K562 (cell line): ENCODE results near the gene DNAJB12. TPM values are rescaled to one million over a fixed set of nuclear protein-coding genes. Genes with fewer than 3 reads are reported as not detected.

Source experiments
- EGR1 ChIP-seq: fragments of 450-650 bp; conservative IDR thresholded peaks from 2 replicates; pipeline ENCODE4 v1.6.1; 2017; ENCODE audit warnings: mild to moderate bottlenecking
- HCFC1 ChIP-seq: IDR thresholded peaks from 2 replicates; pipeline ENCODE4 v1.6.1; 2012; ENCODE audit warnings: low read depth, low read length, improper control_type of control experiment
- NFE2L1 ChIP-seq: fragments of 450-650 bp; IDR thresholded peaks from 2 replicates; pipeline ENCODE4 v1.6.1; 2016; ENCODE audit warnings: missing genetic modification characterization, low read depth, mild to moderate bottlenecking, missing compliant biosample characterization, moderate library complexity, borderline replicate concordance
- NFXL1 ChIP-seq: fragments of 450-650 bp; formaldehyde crosslinking; IDR thresholded peaks from 2 replicates; pipeline ENCODE4 v1.4.0; 2021; ENCODE audit warnings: mild to moderate bottlenecking
- NR2C1 ChIP-seq, 2 experiments: fragments of 450-650 bp; IDR thresholded peaks; 2 replicates each; pipeline ENCODE4 v1.6.1; 2017; ENCODE audit warnings: mild to moderate bottlenecking in 2 of 2, antibody characterized with exemption in 1 of 2, inconsistent platforms in 1 of 2, missing compliant biosample characterization in 1 of 2, missing genetic modification characterization in 1 of 2
- NR3C1 ChIP-seq: sonication (generic); formaldehyde crosslinking; IDR thresholded peaks from 2 replicates; pipeline ENCODE4 v1.8.1; 2022; ENCODE audit warnings: missing genetic modification reagents
- POLR3A ChIP-seq: IDR thresholded peaks from 2 replicates; pipeline ENCODE4 v1.6.1; 2011; ENCODE audit warnings: borderline replicate concordance, mild to moderate bottlenecking, moderate library complexity; ENCODE audit not compliant: insufficient read length, insufficient read depth; ENCODE audit errors: extremely low read depth
- SUPT5H ChIP-seq: fragments of 450-650 bp; IDR thresholded peaks from 2 replicates; pipeline ENCODE4 v1.6.1; 2016
- TAF1 ChIP-seq: IDR thresholded peaks from 2 replicates; pipeline ENCODE4 v1.6.1; 2011; ENCODE audit warnings: mild to moderate bottlenecking, low read length, moderate library complexity; ENCODE audit not compliant: insufficient read depth, control insufficient read depth, severe bottlenecking; ENCODE audit errors: extremely low read depth
- XRCC3 ChIP-seq: fragments of 450-650 bp; IDR thresholded peaks from 2 replicates; pipeline ENCODE4 v1.6.1; 2017; ENCODE audit warnings: mild to moderate bottlenecking, moderate library complexity
- YBX1 ChIP-seq: fragments of 450-650 bp; IDR thresholded peaks from 2 replicates; pipeline ENCODE4 v1.7.1; 2016; ENCODE audit warnings: mild to moderate bottlenecking
- ZNF143 ChIP-seq: sonication (generic); formaldehyde crosslinking; IDR thresholded peaks from 2 replicates; pipeline ENCODE4 v1.9.0; 2022; ENCODE audit warnings: mild to moderate bottlenecking, missing genetic modification reagents
- ZNF197 ChIP-seq: fragments of 200-800 bp; sonication (Bioruptor generic); IDR thresholded peaks from 2 replicates; pipeline ENCODE4 v1.6.1; 2016; ENCODE audit warnings: low read depth, missing genetic modification characterization, missing compliant biosample characterization
- ZNF57 ChIP-seq: fragments of 450-650 bp; formaldehyde crosslinking; IDR thresholded peaks from 2 replicates; pipeline ENCODE4 v1.4.0; 2020; ENCODE audit warnings: mild to moderate bottlenecking, moderate library complexity
- polyA plus RNA-seq, 8 experiments: library from polyadenylated mRNA; depleted of rRNA in 4 of 8; stranded (reverse) in 5 of 8; unstranded in 3 of 8; fragments of >200 nt; fragmentation: Nextera tagmentation in 2 of 8; fragmentation: Illumina TruSeq in 1 of 8; extraction: Ambion mirVana in 2 of 8; extraction: Trizol in 1 of 8; gene quantifications; 2 replicates each; pipeline versions ENCODE4 v1.2.1 to v1.2.3, GENCODE V29; 2011 to 2014; ENCODE audit warnings: inconsistent platforms in 1 of 8, missing spikeins in 1 of 8
- total RNA-seq, 7 experiments: library from RNA; depleted of rRNA in 6 of 7; stranded (reverse); fragments of >200 nt in 6 of 7; fragmentation: Illumina TruSeq in 2 of 7; extraction: Trizol in 2 of 7; gene quantifications; 2 replicates each; pipeline versions ENCODE4 v1.2.1 to v1.2.3, GENCODE V29; 2011 to 2021; ENCODE audit warnings: low replicate concordance in 1 of 7
- TF ChIP-seq, protein P1 (sequence below): fragments of 450-650 bp; formaldehyde crosslinking; IDR thresholded peaks from 2 replicates; pipeline ENCODE4 v1.4.0; 2022; ENCODE audit warnings: mild to moderate bottlenecking, moderate library complexity
- TF ChIP-seq, protein P2 (sequence below): fragments of 450-650 bp; formaldehyde crosslinking; IDR thresholded peaks from 2 replicates; pipeline ENCODE4 v1.4.0; 2020; ENCODE audit warnings: mild to moderate bottlenecking
- TF ChIP-seq, protein P3 (sequence below), 2 experiments: fragments of 450-650 bp; conservative IDR thresholded peaks; 2 replicates each; pipeline ENCODE4 v1.6.1; 2017; ENCODE audit warnings: mild to moderate bottlenecking in 2 of 2, moderate library complexity in 2 of 2
- TF ChIP-seq, protein P4 (sequence below): fragments of 250-450 bp; sonication (Bioruptor Pico); IDR thresholded peaks from 2 replicates; pipeline ENCODE4 v1.8.0; 2022; ENCODE audit warnings: inconsistent platforms

The DNAJB12 gene
- total and polyA plus RNA-seq, 9 of the 15 experiments (the other 6 are each of a cell fraction or from before 2014, with no cell fraction given): 3.5 to 31.5 (median 20.3) TPM

DNA sequence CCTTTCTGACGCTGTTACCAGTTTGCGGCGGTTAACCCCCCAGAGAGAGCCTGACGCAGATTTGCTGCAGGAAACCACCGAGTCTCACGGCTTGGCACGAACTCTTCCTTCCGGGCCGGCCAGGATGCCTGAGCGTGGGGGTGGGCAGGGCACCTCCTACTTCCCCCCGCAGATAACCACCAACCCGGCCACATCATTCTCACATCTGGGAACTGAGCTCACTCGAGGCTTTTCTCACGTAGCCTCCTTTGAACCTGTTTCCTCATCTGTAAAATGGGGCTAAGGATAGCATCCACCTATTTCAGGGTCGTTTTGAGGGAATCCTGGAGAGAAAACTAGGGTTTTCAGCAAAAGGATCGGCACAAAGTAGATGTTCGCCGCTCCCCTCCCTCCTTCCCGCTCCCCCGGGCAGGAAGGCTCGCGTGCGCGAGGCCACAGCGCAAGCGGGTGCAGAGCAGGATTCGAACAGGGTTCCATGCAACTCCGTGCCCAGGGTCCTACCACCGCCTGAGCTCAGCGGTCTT, 57.4 kb downstream of the DNAJB12 start (continued):
- TF ChIP-seq ZNF197 (CRISPR knock-in tag) (no peak), YBX1 (no peak), TAF1 (no peak), POLR3A (no peak), NFE2L1 (tag) (no peak), HCFC1 (no peak), EGR1 (peak; percentile 91), NR3C1 (CRISPR knock-in tag) (no peak; the same call in 1 of the 2 replicates), NR2C1 (IDR thresholded peaks at IDR 0.05) (no peak), NR2C1 (tag; IDR thresholded peaks at IDR 0.05) (peak; percentile 33; the same call in 1 of the 2 replicates), ZNF143 (CRISPR knock-in tag) (peak; percentile 6; the same call in 1 of the 2 replicates), XRCC3 (no peak), NFXL1 (CRISPR knock-in tag) (peak; percentile 75; the same call in 1 of the 2 replicates), ZNF57 (CRISPR knock-in tag) (no peak), SUPT5H (peak; percentile 81)
- TF ChIP-seq, protein P1, sequence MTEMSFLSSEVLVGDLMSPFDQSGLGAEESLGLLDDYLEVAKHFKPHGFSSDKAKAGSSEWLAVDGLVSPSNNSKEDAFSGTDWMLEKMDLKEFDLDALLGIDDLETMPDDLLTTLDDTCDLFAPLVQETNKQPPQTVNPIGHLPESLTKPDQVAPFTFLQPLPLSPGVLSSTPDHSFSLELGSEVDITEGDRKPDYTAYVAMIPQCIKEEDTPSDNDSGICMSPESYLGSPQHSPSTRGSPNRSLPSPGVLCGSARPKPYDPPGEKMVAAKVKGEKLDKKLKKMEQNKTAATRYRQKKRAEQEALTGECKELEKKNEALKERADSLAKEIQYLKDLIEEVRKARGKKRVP (CRISPR knock-in tag): peak; percentile 71; the same call in 1 of the 2 replicates
- TF ChIP-seq, protein P2, sequence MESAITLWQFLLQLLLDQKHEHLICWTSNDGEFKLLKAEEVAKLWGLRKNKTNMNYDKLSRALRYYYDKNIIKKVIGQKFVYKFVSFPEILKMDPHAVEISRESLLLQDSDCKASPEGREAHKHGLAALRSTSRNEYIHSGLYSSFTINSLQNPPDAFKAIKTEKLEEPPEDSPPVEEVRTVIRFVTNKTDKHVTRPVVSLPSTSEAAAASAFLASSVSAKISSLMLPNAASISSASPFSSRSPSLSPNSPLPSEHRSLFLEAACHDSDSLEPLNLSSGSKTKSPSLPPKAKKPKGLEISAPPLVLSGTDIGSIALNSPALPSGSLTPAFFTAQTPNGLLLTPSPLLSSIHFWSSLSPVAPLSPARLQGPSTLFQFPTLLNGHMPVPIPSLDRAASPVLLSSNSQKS (CRISPR knock-in tag): no peak
- TF ChIP-seq, protein P3, sequence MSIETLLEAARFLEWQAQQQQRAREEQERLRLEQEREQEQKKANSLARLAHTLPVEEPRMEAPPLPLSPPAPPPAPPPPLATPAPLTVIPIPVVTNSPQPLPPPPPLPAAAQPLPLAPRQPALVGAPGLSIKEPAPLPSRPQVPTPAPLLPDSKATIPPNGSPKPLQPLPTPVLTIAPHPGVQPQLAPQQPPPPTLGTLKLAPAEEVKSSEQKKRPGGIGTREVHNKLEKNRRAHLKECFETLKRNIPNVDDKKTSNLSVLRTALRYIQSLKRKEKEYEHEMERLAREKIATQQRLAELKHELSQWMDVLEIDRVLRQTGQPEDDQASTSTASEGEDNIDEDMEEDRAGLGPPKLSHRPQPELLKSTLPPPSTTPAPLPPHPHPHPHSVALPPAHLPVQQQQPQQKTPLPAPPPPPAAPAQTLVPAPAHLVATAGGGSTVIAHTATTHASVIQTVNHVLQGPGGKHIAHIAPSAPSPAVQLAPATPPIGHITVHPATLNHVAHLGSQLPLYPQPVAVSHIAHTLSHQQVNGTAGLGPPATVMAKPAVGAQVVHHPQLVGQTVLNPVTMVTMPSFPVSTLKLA (conservative IDR thresholded peaks at IDR 0.05): no peak; a peak in 1 of 4 replicates
- TF ChIP-seq, protein P4, sequence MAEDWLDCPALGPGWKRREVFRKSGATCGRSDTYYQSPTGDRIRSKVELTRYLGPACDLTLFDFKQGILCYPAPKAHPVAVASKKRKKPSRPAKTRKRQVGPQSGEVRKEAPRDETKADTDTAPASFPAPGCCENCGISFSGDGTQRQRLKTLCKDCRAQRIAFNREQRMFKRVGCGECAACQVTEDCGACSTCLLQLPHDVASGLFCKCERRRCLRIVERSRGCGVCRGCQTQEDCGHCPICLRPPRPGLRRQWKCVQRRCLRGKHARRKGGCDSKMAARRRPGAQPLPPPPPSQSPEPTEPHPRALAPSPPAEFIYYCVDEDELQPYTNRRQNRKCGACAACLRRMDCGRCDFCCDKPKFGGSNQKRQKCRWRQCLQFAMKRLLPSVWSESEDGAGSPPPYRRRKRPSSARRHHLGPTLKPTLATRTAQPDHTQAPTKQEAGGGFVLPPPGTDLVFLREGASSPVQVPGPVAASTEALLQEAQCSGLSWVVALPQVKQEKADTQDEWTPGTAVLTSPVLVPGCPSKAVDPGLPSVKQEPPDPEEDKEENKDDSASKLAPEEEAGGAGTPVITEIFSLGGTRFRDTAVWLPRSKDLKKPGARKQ: no peak
